Stimulated activated CD8-positive, alpha-beta memory T cell treated with anti-CD3 and anti-CD28 coated beads, Interleukin-7, amount 100 ng/mL, for 1 hour (primary cell): ENCODE measurements around the gene ASCC1.

ENCODE experiments used
- DNase-seq, 2 donors: peaks; one replicate each; pipeline ENCODE4 v3.0.0-alpha.2; 2020; ENCODE audit warnings: low read depth in 2 of 2

ASCC1 gene

DNA sequence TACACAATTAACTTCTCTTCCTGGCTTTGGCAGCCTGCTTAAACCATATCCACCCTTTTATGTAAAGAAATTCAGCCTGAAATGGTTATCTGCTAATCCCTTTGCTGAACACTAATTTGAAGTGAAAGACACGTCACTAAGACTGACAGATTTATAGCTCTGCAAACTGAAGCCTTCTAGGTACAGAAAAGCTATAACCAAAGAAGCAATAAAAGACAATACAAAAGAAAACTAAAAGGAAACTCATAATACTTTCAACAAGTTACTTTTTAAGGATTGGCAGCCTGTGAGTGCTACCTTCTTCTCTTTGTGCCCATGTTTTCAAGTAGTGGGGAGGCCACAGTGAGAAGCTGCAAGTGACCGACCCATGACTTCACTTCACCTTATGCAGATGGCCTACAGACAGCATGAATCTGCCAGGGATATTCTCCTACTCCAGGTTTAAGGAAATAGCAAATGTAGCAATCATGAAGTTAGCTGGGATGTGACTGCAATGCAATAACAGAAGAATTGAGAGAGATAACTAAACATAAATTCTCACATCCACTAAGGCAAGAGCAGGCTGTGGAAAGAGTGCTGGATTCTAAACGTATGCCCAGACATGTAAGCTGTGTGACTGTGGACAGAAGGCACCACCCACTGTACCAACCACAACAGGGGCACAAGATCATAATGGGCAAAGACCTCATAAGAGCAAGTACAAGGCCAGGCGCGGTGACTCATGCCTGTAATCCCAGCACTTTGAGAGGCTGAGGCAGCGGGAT, 117.1 kb downstream of the ASCC1 start:
- DNase-seq: no peak

DNA sequence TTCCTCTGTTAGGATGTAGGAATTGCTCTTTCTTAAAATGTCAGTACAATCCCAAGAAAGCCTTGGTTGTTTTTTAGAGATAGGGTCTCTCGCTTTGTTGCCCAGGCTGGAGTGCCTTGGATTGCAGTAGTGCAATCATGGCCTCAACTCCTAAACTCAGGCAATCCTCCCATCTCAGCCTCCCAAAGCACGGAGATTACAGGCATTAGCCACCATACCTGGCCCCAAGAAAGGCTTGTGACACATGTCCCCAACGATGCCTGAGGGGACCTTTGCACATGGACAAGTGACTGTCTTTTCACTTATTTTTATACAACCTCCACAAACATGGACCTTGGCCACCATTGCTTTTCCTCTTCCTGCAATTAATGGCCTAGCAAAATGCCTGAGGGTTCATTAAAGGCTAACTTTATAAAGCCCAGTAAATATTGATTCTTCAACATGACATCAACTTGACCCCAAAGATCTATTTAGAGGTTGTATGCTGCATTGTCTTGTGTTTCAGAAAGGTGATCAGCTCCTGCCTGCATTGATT, 117.7 kb downstream of the ASCC1 start:
- DNase-seq: no peak

DNA sequence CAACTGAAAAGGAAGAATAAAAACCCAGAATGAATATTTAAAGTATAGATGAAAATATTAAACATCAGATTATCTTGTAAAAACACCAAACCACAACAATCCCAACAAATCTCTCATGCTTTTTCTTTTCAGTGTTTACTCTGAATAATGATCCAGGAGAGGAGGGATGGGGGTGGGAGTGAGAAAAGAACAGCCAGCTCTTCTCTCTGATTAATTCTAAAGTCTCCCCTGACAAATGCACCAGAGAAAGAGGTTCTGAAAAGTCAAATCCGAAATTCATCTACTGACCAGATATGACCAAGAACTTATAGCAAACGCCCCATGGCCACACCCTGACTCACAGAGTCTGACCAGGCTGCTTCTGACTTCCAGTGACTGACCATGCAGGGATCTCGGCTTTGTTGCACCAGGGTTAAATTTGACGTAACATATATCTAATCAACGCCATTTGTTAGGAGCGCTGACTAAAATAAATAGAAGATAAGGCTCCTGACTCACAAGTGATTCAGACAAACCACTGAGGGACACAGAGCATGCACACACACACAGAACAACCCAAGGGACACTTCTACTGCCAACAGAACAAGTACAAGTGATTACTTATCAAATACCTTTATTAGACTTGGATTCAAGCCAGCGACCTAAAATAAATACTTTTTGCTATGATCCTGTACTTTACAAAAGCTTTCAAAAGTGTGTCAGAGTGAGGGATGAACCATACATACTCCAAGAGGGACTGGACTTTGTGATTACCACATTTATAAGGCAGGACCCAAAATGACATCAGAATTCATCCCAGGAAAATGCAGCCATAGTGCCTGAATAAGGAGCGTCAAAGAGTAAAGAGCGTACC, 118.4 kb downstream of the ASCC1 start:
- no peak for DNase-seq

DNA sequence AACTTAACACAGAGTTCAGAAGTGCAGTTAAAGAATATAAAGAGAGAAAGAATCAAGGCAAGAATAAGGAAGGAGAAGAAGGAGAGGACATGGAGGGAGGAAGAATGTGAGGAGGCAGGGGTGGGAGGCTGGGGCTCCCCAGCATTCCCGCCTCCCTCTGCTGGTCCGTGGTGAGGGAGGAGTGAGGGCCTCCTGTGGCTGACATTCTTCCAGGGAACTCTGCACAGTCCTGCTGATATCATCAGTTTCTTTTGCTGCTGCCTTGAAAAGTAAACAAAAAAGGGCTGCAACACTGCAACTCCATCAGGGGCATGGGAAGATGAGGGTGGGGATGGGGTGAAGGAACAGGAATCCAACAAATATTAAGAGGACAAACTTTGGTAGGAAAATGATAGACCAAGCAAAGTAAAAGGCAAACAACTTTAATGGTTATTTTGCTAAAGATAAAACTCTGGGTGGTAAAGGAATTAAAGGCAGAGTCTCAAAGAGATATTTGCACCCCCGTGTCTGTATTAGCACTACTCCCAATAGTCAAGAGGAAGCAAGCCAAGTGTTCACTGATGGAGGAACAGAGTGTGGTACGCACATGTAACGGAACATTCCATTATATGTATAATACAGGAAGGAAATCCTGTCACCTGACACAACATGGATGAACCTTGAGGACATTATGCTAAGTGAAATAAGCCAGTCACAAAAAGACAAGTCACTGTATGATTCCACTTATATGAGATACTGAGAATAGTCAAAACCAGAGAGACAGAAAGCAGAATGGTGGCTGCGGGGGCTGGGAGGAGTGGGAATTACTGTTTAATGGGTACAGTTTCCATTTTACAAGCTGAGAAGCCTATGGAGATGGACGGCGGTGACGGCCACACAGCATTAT, 119.7 kb downstream of the ASCC1 start:
- no peak for DNase-seq

- no peak for DNase-seq
Measured at GRCh38 chr10:72095195-72095594, 120.9 kb downstream of the ASCC1 start.

- DNase-seq: no peak
Measured at GRCh38 chr10:72094574-72094973, 121.5 kb downstream of the ASCC1 start.

DNA sequence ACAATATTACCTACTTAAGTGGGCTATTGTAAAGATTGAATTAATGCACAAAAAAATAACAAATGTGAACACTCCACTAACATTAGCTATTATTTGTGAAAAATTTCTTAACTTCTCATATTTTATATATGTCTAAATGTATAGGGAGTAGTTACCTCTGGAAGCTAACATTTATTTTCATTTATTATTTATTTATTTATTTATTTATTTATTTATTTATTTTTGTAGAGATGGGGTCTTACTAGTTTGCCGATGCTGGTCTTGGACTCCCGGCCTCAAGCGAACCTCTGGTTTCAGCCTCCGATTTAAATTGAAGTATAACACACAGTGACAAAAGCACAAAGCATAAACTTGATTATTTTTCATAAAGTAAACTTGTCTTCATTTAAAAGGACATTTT, 122.6 kb downstream of the ASCC1 start:
- no peak for DNase-seq

- no peak for DNase-seq
Measured at GRCh38 chr10:72092987-72093386, 123.1 kb downstream of the ASCC1 start.

GRCh38 chr10:72092171-72092924, 123.7 kb downstream of the ASCC1 start:
- no peak for DNase-seq

GRCh38 chr10:72090326-72090725, 125.8 kb downstream of the ASCC1 start:
- DNase-seq: no peak

DNA sequence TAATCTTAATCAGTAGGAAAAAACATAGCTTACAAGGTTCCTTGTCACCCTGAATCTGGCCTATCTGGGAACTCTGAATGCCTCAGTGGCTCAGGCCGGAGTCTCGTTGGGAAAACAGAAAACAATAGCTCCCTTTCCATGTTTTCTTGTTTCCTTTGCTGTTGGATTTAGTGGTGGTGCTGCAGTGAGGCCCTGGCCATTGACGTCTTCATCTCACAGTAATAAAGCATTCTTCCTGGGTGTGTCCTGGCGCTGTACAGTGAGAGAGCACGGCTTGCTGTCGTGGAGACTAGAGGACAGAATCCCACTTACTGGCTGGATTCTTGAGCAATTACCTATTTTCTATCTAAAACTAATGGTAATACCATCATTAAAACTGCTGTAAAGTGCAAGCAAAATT, 126.5 kb downstream of the ASCC1 start:
- DNase-seq: no peak

GRCh38 chr10:72088889-72089575, 127.0 kb downstream of the ASCC1 start:
- DNase-seq: no peak

GRCh38 chr10:72087969-72088888, 127.8 kb downstream of the ASCC1 start, which contains the start of gene SPOCK2:
SPOCK2 (minus strand) TSS chr10:72088551; CDS start chr10:72088328, 223 bp downstream.
- DNase-seq: peak; percentile 39 to 43

DNA sequence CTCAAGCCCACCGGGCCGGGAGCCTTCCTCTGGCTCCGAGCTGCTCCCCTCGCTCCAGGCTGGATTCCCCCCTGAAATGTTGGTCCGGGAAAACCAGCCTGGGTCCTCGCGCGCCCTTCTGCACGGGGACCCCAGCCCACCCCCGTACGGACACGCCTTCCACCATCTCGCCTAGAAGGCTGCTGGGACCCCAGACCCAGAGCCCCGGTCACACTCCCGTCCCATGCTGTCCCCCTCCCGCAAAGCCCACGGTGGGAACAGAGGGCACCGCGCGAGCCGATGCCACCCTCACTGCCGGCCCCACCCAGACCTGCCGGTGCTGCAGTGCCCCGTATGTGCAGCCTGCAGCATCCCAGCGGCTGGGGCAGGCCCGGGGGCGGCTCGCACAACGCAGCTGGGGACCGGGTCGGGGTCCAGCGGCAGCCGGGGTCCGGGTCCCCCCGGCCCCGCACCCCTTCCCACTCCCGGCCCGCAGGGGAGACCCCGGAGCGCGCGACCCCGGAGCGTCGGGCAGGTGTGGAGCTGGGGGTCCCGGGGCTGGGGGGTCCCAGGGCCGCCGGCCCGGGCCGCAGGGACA, 128.6 kb downstream of the ASCC1 start:
- no peak for DNase-seq

- DNase-seq: peak; percentile 30 to 39
Measured at GRCh38 chr10:72086466-72087391, 129.3 kb downstream of the ASCC1 start.

- no peak for DNase-seq
Measured at GRCh38 chr10:72085864-72086465, 130.1 kb downstream of the ASCC1 start.

DNA sequence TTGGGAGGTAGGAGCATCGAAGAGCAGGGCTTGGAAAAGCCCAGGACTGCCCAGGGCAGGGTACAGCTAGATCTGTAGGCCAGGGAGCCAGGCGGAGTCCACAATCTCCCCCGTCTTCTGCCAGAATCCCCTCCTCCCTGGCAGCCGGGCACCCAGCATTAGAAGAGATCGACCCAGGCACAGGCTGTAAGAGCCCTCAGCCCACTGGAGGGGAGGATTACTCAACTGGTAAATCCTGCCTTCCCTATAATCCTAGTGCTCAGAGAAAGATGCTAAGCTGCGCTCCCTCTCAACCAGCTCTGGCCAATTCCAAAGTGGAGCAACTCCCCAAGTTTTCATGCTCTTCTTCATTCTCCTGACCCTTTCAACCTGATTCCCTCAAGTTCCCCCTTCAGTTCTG, 130.9 kb downstream of the ASCC1 start:
- no peak for DNase-seq
